ELR (cell line): ENCODE measurements around the gene PPM1H.

Source experiments
- DNase-seq: peaks from one replicate; pipeline ENCODE4 v3.0.0-alpha.2; 2015; ENCODE audit warnings: low read depth

Gene PPM1H

GRCh38 chr12:62713723-62714122 lies 221.2 kb downstream of the PPM1H start:
- DNase-seq, result no peak

DNA sequence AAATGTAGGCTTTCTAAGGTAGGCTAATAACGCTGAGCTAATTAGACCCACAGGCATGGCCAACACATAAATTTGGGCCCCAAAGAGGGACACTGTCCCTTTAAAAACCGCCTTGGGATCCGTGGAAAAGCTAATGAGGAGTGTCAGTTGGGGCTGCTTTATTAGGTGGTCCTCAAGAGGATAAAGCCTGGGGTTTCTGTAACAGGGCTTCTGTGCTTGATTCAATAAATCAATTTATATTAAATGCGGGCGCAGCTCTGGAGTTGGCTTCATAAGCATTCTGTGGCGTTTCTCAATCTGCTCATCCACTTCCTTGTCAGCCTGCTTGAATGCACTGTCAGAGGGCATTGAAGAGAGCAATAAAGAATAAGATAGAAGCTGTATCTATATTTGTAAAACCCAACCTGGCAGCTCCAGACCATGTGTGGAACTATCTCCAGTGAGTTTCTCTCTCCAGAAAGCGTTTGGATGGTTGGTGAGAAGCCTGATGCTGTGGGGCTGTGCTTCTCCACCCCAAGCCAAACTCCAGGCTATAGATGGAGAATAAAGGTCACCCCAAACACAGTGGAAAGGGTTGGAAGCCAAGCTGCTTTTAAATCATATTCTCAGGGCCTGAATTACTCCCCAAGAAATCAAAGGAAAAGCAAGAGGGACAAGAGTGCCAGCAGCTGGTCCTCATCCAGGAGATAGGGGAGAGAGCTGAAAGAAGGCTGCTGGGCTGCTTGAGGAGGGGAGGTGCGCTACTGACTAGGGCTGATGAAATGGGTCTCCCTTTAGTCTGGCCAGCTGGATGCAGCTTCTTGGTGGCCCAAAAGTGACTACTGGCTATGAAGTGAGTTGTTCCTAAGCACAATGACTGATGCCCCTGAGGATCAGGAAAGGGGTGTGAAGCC lies 222.0 kb downstream of the PPM1H start:
- DNase-seq, result no peak

DNA sequence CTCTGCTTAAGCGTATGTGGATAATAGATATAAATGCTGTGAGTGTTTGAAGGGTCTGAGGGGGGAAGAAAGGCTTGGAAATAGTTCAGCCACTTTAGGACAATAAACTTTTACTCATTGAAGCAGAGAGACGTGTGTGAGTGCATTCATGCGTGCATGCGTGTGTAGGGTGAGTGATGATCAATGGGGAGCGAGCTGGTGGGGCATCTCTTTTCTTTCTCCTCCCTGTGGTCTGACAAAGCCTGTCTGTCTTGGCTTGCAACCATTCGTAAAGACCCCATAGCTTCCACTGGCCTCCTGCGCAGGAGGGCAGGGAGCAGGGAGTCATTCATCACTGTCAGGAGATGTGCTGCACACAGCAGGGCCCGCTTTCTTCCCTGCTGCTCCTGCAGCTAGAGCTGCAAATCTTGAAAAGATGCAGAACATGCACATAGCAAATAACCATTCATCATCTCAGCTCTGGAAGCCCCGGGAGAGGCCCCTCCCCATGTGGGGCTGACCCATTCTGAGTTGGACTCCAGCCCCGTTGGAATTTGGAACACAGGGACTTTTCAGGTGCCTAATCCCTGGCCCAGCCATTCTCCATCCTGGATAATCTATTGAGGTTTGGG lies 223.2 kb downstream of the PPM1H start:
- no peak for DNase-seq

- DNase-seq, result no peak
Observed at GRCh38 chr12:62709311-62709710, 225.6 kb downstream of the PPM1H start.

DNA sequence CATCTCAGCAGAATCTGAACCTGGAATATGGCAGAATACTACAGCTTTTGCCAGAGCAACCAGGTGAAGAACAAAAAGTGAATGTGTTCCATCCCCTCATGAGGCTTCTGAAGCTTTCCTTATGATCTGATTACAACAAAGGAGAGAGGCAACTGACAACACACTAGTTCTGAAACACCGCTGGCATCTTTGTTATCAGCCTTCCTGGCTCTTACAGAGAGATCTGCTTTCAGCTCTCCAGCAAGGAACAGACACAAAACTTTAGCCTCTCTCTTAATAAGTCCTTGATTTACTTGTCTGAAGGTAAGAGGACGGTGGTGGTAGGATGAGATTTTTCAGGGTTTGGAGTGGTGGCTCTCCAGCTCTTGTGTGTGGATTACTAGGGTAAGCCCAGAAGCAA lies 227.0 kb downstream of the PPM1H start:
- no peak for DNase-seq

DNA sequence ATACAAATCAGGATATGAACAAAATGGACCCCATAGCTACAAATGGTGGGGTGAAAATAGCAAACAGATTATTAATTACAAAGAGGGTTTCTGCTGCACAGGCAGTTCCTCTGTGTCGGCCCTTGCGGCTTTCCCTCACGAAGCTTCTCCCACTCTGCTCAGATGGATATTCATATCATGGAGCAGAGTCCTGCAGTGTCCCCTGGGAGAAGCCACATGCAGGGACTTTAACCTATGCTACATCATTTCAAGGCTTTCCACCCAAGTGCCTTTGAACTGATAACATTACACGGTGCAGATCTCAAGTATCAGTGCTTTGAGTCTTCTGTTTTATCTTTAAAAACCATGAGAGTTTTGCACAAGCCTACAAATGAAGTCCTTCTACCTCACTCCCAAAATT lies 229.1 kb downstream of the PPM1H start:
- no peak for DNase-seq

DNA sequence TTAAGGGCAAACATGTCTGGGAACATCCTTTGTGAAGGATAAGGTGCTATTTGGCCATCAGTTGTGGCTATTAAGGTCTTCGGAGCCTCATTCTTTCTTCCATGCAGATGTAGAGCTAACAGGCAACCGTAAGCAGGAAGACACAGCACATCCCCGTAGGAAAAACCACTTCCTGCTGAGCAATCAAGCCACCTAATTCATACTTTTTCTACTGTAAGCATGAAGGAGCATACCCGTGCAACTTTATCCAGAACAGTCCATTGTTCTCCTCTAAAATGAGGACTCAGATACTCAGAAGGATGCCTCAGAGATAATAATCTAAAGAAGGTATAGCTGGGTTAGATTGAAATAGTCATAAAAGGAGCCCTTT lies 232.0 kb downstream of the PPM1H start:
- DNase-seq, result peak; percentile 93

DNA sequence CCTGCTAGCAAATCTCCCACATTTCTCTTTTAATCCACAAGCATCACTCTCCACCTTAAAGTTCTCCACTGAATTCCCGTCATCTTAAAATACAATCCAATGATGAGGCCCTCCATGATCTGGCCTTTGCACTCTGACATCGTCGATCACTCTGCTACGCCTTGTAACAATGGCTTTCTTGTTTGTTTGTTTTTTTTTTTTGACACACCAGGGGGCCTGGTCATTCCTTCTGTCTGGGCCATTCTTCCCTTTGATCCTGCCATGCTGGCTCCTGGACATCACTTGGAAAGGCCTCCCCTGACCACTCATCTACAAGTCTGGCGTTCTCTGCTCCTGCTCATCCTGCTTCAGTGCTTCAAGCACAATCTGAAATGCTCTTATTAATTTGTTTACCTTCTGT lies 233.5 kb downstream of the PPM1H start:
- DNase-seq, result no peak

- DNase-seq, result peak; percentile 56
Observed at GRCh38 chr12:62700091-62700880, 234.7 kb downstream of the PPM1H start.

GRCh38 chr12:62698701-62699101 lies 236.2 kb downstream of the PPM1H start:
- peak; percentile 78 for DNase-seq

DNA sequence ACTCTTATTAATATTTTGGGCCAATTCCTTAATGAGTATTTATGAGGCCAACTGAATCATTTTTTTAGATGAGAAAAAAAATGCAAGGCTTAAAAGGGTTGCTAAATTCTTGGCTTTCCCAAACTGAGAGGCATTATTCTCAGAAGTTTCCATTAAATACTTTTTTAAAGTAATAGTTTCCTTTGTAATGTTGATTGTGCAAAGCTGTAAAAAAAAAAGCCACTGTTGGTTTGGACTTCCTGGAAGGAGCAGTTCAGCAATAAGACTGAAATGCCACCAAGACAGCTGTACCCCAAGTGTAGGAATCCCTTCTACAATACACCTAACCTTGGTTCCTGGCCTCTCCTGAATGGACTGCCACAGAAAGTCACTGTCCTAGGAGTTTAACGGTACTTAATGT lies 237.1 kb downstream of the PPM1H start:
- DNase-seq, result no peak

GRCh38 chr12:62695696-62696095 lies 239.3 kb downstream of the PPM1H start:
- no peak for DNase-seq

GRCh38 chr12:62694632-62695031 lies 240.3 kb downstream of the PPM1H start:
- DNase-seq, result no peak

GRCh38 chr12:62694116-62694515 lies 240.8 kb downstream of the PPM1H start:
- no peak for DNase-seq

GRCh38 chr12:62693376-62694050 lies 241.4 kb downstream of the PPM1H start:
- no peak for DNase-seq

- peak; percentile 88 for DNase-seq
Observed at GRCh38 chr12:62692884-62693283, 242.1 kb downstream of the PPM1H start.

DNA sequence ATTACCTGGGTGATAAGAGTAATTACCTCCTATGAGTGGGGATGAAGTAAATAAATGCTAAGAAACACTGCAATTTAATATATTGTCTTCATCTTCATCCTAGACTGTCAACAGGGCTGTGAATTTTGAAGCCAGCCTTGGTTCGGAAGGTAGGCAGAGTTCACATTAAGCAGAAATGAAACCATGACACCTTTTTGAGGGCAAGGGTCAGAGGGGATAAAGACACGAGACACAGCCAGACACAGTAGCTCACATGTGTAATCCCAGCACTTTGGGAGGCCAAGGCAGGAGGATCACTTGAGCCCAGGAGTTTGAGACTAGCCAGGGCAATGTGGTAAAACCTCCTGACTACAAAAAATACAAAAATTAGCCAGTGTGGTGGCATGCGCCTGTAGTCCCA lies 243.6 kb downstream of the PPM1H start:
- DNase-seq, result no peak

DNA sequence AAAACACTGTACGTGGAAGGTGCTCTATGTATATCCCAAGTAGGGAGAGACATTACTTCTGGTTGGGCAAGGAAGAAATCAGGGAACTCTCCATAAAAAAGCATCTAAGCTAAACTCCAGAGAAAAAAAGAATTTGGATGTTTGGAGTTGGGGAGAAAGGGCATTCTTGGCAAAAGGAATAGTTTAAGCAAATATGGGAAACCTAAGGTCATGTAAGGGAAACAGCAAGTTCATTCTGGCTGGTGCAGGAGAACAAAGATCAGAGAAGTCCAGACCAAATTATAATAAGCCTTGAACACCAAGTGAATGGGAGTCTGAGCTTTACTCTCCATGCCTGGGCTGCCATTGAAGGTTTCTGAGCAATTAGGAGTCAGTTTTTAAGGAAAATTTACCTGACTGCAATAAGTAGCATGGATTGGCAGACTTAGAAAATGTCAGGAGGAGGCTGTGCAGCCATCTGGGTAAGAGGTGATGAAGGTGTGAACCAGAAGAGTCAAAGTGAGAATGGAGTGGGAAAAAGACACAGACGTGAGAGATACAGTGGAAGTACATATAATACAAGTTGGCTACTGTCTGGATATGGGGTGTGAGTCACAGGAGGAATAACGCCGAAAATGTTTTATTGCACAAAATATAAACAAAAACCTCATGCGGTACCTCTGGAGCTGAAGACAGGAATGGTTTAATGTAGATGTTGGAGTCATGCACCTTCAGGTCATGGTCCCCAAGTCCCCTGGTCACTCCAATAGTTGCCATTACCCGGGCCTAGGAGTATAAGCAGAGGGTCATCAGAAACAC lies 245.7 kb downstream of the PPM1H start:
- peak; percentile 68 for DNase-seq

GRCh38 chr12:62686938-62687337 lies 248.0 kb downstream of the PPM1H start:
- DNase-seq, result no peak

DNA sequence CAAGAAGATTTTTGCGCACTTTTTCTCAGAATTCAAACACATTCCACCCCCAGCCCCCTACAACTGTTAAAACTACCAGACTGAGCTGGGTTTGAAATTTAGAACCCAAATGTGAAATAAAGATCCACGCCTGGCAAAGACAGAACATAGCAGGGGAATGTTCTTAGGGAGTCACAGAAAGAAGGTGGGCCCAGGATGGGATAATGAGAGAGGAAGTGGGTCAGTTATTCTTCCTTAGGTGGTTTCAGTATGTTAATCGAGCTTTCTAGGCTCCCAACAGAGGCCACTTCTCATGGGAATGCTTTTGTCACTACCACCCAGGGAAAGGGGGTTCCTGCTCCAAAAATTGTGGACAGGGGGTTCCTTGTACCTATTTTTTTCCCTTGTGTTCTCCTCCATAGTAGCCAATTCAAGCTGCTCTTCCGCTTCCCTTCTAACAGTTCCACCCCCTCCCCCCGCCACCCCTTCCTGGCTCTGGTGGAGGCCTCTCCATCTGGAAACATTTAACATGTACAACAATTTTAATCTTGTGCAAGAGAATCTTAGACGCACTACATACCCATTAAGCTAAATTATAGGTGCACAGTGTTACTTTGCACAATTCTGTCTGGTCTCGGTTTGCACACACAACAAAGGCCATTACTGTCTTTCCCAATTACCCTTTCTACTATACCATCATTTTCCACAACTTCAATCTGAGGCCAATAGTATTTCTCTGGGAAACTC lies 250.2 kb downstream of the PPM1H start:
- no peak for DNase-seq
